Endothelial cell of umbilical vein (primary cell): ENCODE data around the gene PHACTR2. TPM values are rescaled to one million over a fixed set of nuclear protein-coding genes. Genes with fewer than 3 reads are reported as not detected.

Experiments
- BruUV-seq: library from RNA; stranded (reverse); fragments of 400-500 nt; replicated peaks from 2 replicates; lab custom pipeline; 2021; lab: Mats Ljungman, UMichigan
- CTCF ChIA-PET: fragments of 300-600, 350-600 bp; sonication (Branson Sonifier 250); formaldehyde crosslinking; loops from one replicate; lab custom pipeline; 2021; ENCODE audit warnings: antibody characterized with exemption, inconsistent platforms; lab: Charles Lee
- POLR2A ChIA-PET: fragments of 300-600, 350-600 bp; sonication (Branson Sonifier 250); formaldehyde crosslinking; loops from one replicate; lab custom pipeline; 2021; ENCODE audit warnings: antibody characterized with exemption, inconsistent platforms; lab: Charles Lee
- DNase-seq: peaks from one replicate; pipeline ENCODE4 v3.0.0-alpha.2; 2011; ENCODE audit warnings: low read depth, low spot score
- FAIRE-seq: peaks from 2 replicates; lab custom pipeline; 2011; peaks lifted over from hg19 to GRCh38; lab: Jason Lieb, UNC
- H2AFZ ChIP-seq: 2 replicates; pipeline ENCODE4 v1.6.0; 2012; ENCODE audit warnings: low read depth, low read length, control low read depth, inconsistent platforms
- H3K27ac ChIP-seq: 2 replicates; pipeline ENCODE4 v1.5.1; 2011; ENCODE audit warnings: low read depth, mild to moderate bottlenecking, control low read depth, low read length, moderate library complexity; ENCODE audit not compliant: insufficient read depth
- H3K27me3 ChIP-seq, 2 experiments: 2 replicates each; pipeline versions ENCODE4 v1.6.0 to v1.6.1; 2011; ENCODE audit warnings: low read length in 2 of 2, mixed read lengths in 1 of 2; ENCODE audit not compliant: control insufficient read depth in 2 of 2, insufficient read depth in 2 of 2
- H3K36me3 ChIP-seq, 2 experiments: 2 replicates in 1 of 2; 3 replicates in 1 of 2; pipeline ENCODE4 v1.5.1; 2011; ENCODE audit warnings: low read length in 2 of 2, mild to moderate bottlenecking in 1 of 2, moderate library complexity in 1 of 2; ENCODE audit not compliant: control insufficient read depth in 2 of 2, insufficient read depth in 2 of 2; ENCODE audit errors: extremely low read depth in 1 of 2
- H3K4me1 ChIP-seq: 3 replicates; pipeline ENCODE4 v1.5.1; 2011; ENCODE audit warnings: mild to moderate bottlenecking, low read length; ENCODE audit not compliant: control insufficient read depth, insufficient read depth; ENCODE audit errors: extremely low read depth
- H3K4me2 ChIP-seq: 2 replicates; pipeline ENCODE4 v1.6.1; 2011; ENCODE audit warnings: low read length, control low read depth, mixed read lengths; ENCODE audit not compliant: insufficient read depth
- H3K4me3 ChIP-seq, 3 experiments: fragments of 200-600 bp in 1 of 3; sonication (generic), shearing (Covaris generic) in 1 of 3; replicated peaks in 1 of 3; 2 replicates each; pipeline ENCODE4 v1.5.1; 2011 to 2016; ENCODE audit warnings: control low read depth in 3 of 3, low read length in 3 of 3, mild to moderate bottlenecking in 2 of 3, inconsistent platforms in 1 of 3, low read depth in 1 of 3, moderate library complexity in 1 of 3; ENCODE audit not compliant: insufficient read depth in 1 of 3
- H3K79me2 ChIP-seq: 2 replicates; pipeline ENCODE4 v1.6.0; 2012; ENCODE audit warnings: low read length, inconsistent platforms; ENCODE audit not compliant: control insufficient read depth, insufficient read depth
- H3K9ac ChIP-seq: replicated peaks from 2 replicates; pipeline ENCODE3; 2011; ENCODE audit warnings: low read length, control low read depth; ENCODE audit not compliant: insufficient read depth; ENCODE audit errors: extremely low read depth
- H3K9me1 ChIP-seq: replicated peaks from 3 replicates; pipeline ENCODE4 v1.6.0; 2011; ENCODE audit warnings: mild to moderate bottlenecking, low read length; ENCODE audit not compliant: control insufficient read depth, insufficient read depth; ENCODE audit errors: extremely low read depth
- H3K9me3 ChIP-seq: replicated peaks from 2 replicates; pipeline ENCODE4 v1.5.1; 2012; ENCODE audit warnings: low read length, inconsistent platforms; ENCODE audit not compliant: control insufficient read depth, insufficient read depth
- H4K20me1 ChIP-seq: replicated peaks from 2 replicates; pipeline ENCODE3; 2011; ENCODE audit warnings: mild to moderate bottlenecking, low read length; ENCODE audit not compliant: control insufficient read depth, insufficient read depth; ENCODE audit errors: extremely low read depth
- CTCF ChIP-seq, 2 donors: IDR thresholded peaks; 1 replicate in 1 of 2; 2 replicates in 1 of 2; pipeline ENCODE4 v1.5.1; 2011; ENCODE audit warnings: low read length in 2 of 2, mild to moderate bottlenecking in 2 of 2, moderate library complexity in 2 of 2, control low read depth in 1 of 2, inconsistent platforms in 1 of 2, low read depth in 1 of 2; ENCODE audit not compliant: insufficient read depth in 1 of 2; ENCODE audit errors: extremely low read depth in 1 of 2
- EZH2 ChIP-seq: IDR thresholded peaks from 2 replicates; pipeline ENCODE4 v1.6.1; 2012; ENCODE audit warnings: borderline replicate concordance, low read depth, mild to moderate bottlenecking, moderate library complexity, low read length, inconsistent platforms; ENCODE audit not compliant: severe bottlenecking
- FOS ChIP-seq: IDR thresholded peaks from 2 replicates; pipeline ENCODE4 v1.6.1; 2011; ENCODE audit warnings: mild to moderate bottlenecking, low read length, moderate library complexity, borderline replicate concordance; ENCODE audit not compliant: insufficient read depth
- GATA2 ChIP-seq: IDR thresholded peaks from 2 replicates; pipeline ENCODE4 v1.7.0; 2011; ENCODE audit warnings: low read depth, mild to moderate bottlenecking, moderate library complexity, mixed read lengths, low read length; ENCODE audit not compliant: insufficient read length, insufficient read depth
- JUN ChIP-seq: IDR thresholded peaks from 2 replicates; pipeline ENCODE4 v1.6.1; 2011; ENCODE audit warnings: borderline replicate concordance, low read depth; ENCODE audit not compliant: insufficient read length, insufficient read depth
- MYC ChIP-seq: IDR thresholded peaks from one replicate; pipeline ENCODE4 v1.6.1; 2011; ENCODE audit warnings: mild to moderate bottlenecking, low read depth, low read length
- POLR2A ChIP-seq: IDR thresholded peaks from 2 replicates; pipeline ENCODE4 v1.6.1; 2012; ENCODE audit warnings: low read depth, mild to moderate bottlenecking, control low read depth, low read length
- POLR2AphosphoS5 ChIP-seq: IDR thresholded peaks from 2 replicates; pipeline ENCODE4 v1.6.1; 2012; ENCODE audit warnings: low read depth, mild to moderate bottlenecking, control low read depth, low read length, moderate library complexity; ENCODE audit not compliant: insufficient read depth
- dilution Hi-C: fragments of 300-500 bp; cut with MboI; formaldehyde crosslinking; loops from one replicate; pipeline ENCODE4 v1.15.0; 2019; ENCODE audit warnings: low sequenced_read_pairs; ENCODE audit not compliant: extremely low pct_ligation_motif_present
- intact Hi-C: fragments of 100-400 bp; cut with micrococcal nuclease; formaldehyde crosslinking; loops from one replicate; pipeline ENCODE4 v1.10.0; 2022
- polyA plus RNA-seq, 4 experiments: library from polyadenylated mRNA; depleted of rRNA in 3 of 4; stranded (reverse) in 3 of 4; unstranded in 1 of 4; fragments of >200 nt; gene quantifications; 2 replicates each; pipeline versions ENCODE4 v1.2.1 to v1.2.3, GENCODE V29; 2011 to 2012; ENCODE audit warnings: missing spikeins in 1 of 4
- total RNA-seq: library from RNA; stranded (reverse); gene quantifications from 2 replicates; pipeline ENCODE4 v1.2.3, GENCODE V29; 2021
- TF ChIP-seq, protein P1 (sequence below): IDR thresholded peaks from 2 replicates; pipeline ENCODE4 v1.6.1; 2011; ENCODE audit not compliant: insufficient read depth, insufficient read length

PHACTR2 gene
- total and polyA plus RNA-seq, 2 donors (not counting 3 experiments of a cell fraction or from before 2014, with no cell fraction given), result 16.3 to 178 TPM

DNA sequence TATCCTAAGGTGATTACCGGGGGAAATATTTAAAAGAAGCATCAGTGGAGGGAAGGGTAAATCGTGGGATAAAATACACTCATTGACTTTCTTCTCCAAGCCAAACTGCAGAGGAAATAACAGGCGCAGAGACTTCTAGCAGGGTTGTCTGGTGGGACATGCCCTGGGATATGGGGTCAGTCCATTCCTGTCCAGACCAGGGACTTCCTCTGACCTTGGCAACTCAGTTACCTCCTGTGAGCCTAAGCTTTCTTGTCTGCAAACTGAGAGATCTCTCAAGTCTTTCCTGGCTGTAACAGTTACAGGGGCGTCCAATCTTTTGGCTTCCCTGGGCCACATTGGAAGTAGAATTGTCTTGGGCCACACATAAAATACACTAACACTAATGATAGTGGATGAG, 21.7 kb upstream of the PHACTR2 start:
- Histone ChIP-seq H3K36me3 (no peaks in the 10 kb centered on the region), H3K79me2 (no peaks in the 10 kb centered on the region), H3K4me1 (no peaks in the 10 kb centered on the region), H3K27me3 (no peaks in the 10 kb centered on the region), H3K9ac (no peak overlapping the region), H2AFZ (no peak overlapping the region), H3K4me2 (no peak overlapping the region), H4K20me1 (no peaks in the 10 kb centered on the region), H3K9me1 (no peaks in the 10 kb centered on the region), H3K9me3 (no peaks in the 10 kb centered on the region), H3K27ac (no peak overlapping the region), H3K4me3 (no peak overlapping the region)
- TF ChIP-seq POLR2AphosphoS5 (no peak), JUN (no peak), POLR2A (no peak), EZH2 (no peak), GATA2 (no peak), FOS (no peak), CTCF (IDR thresholded peaks at IDR 0.05; ENCODE audit: extremely low read depth in 1 of 2, insufficient read depth in 1 of 2, low read depth in 1 of 2, low read length in 2 of 2) (no peak), MYC (no peak)
- TF ChIP-seq, protein P1, sequence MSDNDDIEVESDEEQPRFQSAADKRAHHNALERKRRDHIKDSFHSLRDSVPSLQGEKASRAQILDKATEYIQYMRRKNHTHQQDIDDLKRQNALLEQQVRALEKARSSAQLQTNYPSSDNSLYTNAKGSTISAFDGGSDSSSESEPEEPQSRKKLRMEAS, result no peak
- intact Hi-C loops (no loop called here), dilution Hi-C loops (no loop called here)
- FAIRE-seq, result no peak
- ChIA-PET CTCF (no interaction called here), POLR2A (no interaction called here)
- no TSS peak for BruUV-seq
- DNase-seq, result no peak
